CD4-positive, alpha-beta T cell (primary cell): Measurements from ENCODE around the gene SIM2. TPM values are rescaled to one million over a fixed set of nuclear protein-coding genes. Genes with fewer than 3 reads are reported as not detected.
"Not testable (repeated sequence)": the region's sequence is repeated elsewhere in the genome, so short reads cannot be mapped to it uniquely, and the experiment has no call there.

Experiments used
- ATAC-seq: fragments of 200-7000 bp; cut with Tn5 transposase; one replicate; pipeline ENCODE4 v1.10.0; 2022; ENCODE audit warnings: mild to moderate bottlenecking; ENCODE audit not compliant: poor library complexity
- CTCF ChIA-PET: fragments of 350-600 bp; sonication (Branson Sonifier 250); formaldehyde crosslinking; loops from one replicate; lab custom pipeline; 2021; ENCODE audit warnings: antibody characterized with exemption, inconsistent platforms; lab: Charles Lee
- POLR2A ChIA-PET: fragments of 350-600 bp; sonication (Branson Sonifier 250); formaldehyde crosslinking; loops from one replicate; lab custom pipeline; 2021; ENCODE audit warnings: antibody characterized with exemption, inconsistent platforms; lab: Charles Lee
- DNase-seq, 14 experiments: peaks; one replicate each; pipeline ENCODE4 v3.0.0-alpha.2; 2013 to 2020; ENCODE audit warnings: mixed read lengths in 2 of 14
- H3K27ac ChIP-seq, 2 donors: one replicate each; pipeline versions ENCODE4 v1.5.1 to v1.7.0; 2013; ENCODE audit warnings: low read length in 2 of 2, low read depth in 1 of 2, mild to moderate bottlenecking in 1 of 2
- H3K27me3 ChIP-seq, 2 experiments: 1 replicate in 1 of 2; 2 replicates in 1 of 2; pipeline versions ENCODE4 v1.6.1 to v1.7.0; 2013; ENCODE audit warnings: low read length in 2 of 2, control low read depth in 1 of 2, mild to moderate bottlenecking in 1 of 2, moderate library complexity in 1 of 2; ENCODE audit not compliant: insufficient read depth in 2 of 2, control insufficient read depth in 1 of 2
- H3K36me3 ChIP-seq: one replicate; pipeline ENCODE4 v1.6.1; 2013; ENCODE audit warnings: low read length, control low read depth; ENCODE audit not compliant: insufficient read depth
- H3K4me1 ChIP-seq: one replicate; pipeline ENCODE4 v1.6.1; 2013; ENCODE audit warnings: low read length, control low read depth; ENCODE audit not compliant: insufficient read depth
- H3K4me3 ChIP-seq: one replicate; pipeline ENCODE4 v1.5.1; 2013; ENCODE audit warnings: mild to moderate bottlenecking, low read length, moderate library complexity
- H3K9me3 ChIP-seq, 2 experiments: 1 replicate in 1 of 2; 2 replicates in 1 of 2; pipeline versions ENCODE4 v1.6.1 to v1.7.0; 2013; ENCODE audit warnings: low read length in 2 of 2, mild to moderate bottlenecking in 2 of 2, control low read depth in 1 of 2, moderate library complexity in 1 of 2; ENCODE audit not compliant: control insufficient read depth in 1 of 2, insufficient read depth in 1 of 2
- H3K27ac Mint-ChIP-seq: one replicate; pipeline ENCODE4 v1.8.0; 2020; ENCODE audit warnings: mixed read lengths
- H3K27me3 Mint-ChIP-seq: one replicate; pipeline ENCODE4 v1.8.0; 2021; ENCODE audit warnings: mixed read lengths
- H3K36me3 Mint-ChIP-seq: one replicate; pipeline ENCODE4 v1.8.0; 2021; ENCODE audit warnings: low read depth, mixed read lengths
- H3K4me1 Mint-ChIP-seq: one replicate; pipeline ENCODE4 v1.8.0; 2021; ENCODE audit warnings: low read depth, mixed read lengths
- H3K4me3 Mint-ChIP-seq: one replicate; pipeline ENCODE4 v1.8.0; 2020; ENCODE audit warnings: mild to moderate bottlenecking, mixed read lengths
- H3K9me3 Mint-ChIP-seq: one replicate; pipeline ENCODE4 v1.8.0; 2020; ENCODE audit warnings: mixed read lengths
- CTCF ChIP-seq: fragments of 200-600 bp; IDR thresholded peaks from one replicate; pipeline ENCODE4 v1.8.0; 2022; ENCODE audit warnings: antibody characterized with exemption, mild to moderate bottlenecking
- intact Hi-C, 2 experiments: fragments of 100-400 bp; cut with DNase I in 1 of 2; cut with micrococcal nuclease in 1 of 2; formaldehyde crosslinking; loops; one replicate each; pipeline versions ENCODE4 v1.15.1 to v1.9.0; 2023 to 2025; cut with DNase I, micrococcal nuclease
- total RNA-seq, 174 experiments: library from RNA in 2 of 174; stranded (reverse) in 2 of 174; gene quantifications; one replicate each; pipeline ENCODE4 v1.2.3 and lab custom pipeline; 2021 to 2026

SIM2 gene
- total RNA-seq, 2 experiments from 2014 or later: not detected

DNA sequence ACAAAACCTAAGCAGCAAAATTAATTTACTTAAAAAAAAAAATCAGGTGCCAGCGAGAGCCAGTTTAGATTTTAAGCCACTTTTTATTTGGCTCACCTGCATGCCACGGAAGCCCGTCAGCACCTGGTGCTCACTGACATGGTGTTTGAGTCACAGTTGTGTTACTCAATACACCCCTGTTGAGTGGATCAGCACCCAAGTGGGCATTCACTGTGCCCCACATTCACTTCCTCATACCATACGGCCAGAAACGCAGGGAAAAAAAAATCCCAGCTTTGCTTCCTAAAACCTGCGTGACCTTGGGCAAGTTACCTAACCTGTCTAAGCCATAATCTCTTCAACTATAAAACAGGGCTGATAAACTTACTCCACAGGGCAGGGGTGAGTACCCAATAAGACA, 42.8 kb upstream of the SIM2 start:
- Mint-ChIP-seq H3K4me1 (no peaks in the 10 kb centered on the region), H3K9me3 (no peaks in the 10 kb centered on the region), H3K36me3 (no peaks in the 10 kb centered on the region), H3K4me3 (no peak overlapping the region), H3K27ac (no peak overlapping the region), H3K27me3 (peaks cover 28% of the 10 kb centered on the region)
- no peak for TF ChIP-seq CTCF
- Histone ChIP-seq H3K27me3 (peaks cover 5 to 6% of the 10 kb centered on the region in 2 experiments), H3K27ac (no peak overlapping the region), H3K4me3 (no peak overlapping the region), H3K36me3 (no peaks in the 10 kb centered on the region), H3K9me3 (no peaks in the 10 kb centered on the region), H3K4me1 (no peaks in the 10 kb centered on the region)
- ATAC-seq: no peak
- ChIA-PET POLR2A (no interaction called here), CTCF (no interaction called here)
- DNase-seq: no peak
- intact Hi-C loops: no loop called here

DNA sequence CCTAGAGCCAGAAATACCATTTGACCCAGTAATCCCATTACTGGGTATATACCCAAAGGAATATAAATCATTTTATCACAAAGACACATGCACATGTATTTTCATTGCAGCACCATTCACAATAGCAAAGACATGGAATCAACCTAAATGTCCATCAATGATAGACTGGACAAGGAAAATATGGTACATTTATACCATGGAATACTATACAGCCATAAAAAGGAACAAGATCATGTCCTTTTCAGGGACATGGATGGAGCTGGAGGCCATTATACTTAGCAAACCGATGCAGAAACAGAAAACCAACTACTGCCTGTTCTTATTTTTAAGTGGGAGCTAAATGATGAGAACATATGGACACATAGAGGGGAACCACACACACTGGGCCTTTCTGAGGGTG, 41.6 kb upstream of the SIM2 start:
- H3K27me3 ChIP-seq, POLR2A ChIA-PET, H3K4me1 ChIP-seq, H3K4me3 ChIP-seq, H3K9me3 Mint-ChIP-seq, H3K9me3 ChIP-seq, H3K4me3 Mint-ChIP-seq, H3K27ac Mint-ChIP-seq, H3K4me1 Mint-ChIP-seq, DNase-seq, H3K36me3 ChIP-seq, ATAC-seq, H3K36me3 Mint-ChIP-seq, H3K27ac ChIP-seq, intact Hi-C loops, CTCF ChIA-PET: not testable (repeated sequence)
- peaks cover 36% of the 10 kb centered on the region for H3K27me3 Mint-ChIP-seq

DNA sequence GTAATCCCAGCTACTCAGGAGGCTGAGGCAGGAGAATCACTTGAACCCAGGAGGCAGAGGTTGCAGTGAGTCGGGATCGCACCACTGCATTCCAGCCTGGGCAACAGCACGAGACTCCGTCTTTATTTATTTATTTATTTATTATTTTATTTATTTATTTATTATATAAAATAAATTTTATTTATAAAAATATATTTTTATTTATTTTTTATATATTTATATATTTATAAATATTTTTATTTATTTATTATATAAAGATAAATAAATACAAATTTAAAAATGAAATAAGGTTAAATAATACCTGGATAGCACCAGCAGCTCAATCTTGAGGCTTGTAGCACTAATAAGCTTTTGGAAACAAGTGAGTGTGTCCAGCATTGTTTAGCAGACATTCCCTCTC, 40.9 kb upstream of the SIM2 start:
- CTCF ChIA-PET: no interaction called here
- no peak overlapping the region for H3K4me3 ChIP-seq
- Mint-ChIP-seq H3K4me1 (no peaks in the 10 kb centered on the region), H3K27me3 (peaks cover 38% of the 10 kb centered on the region), H3K4me3 (no peak overlapping the region), H3K9me3 (no peaks in the 10 kb centered on the region), H3K36me3 (no peaks in the 10 kb centered on the region), H3K27ac (no peak overlapping the region)
- H3K27me3 ChIP-seq: peaks cover 5 to 6% of the 10 kb centered on the region in 2 experiments
- H3K27ac ChIP-seq: no peak overlapping the region
- H3K9me3 ChIP-seq: no peaks in the 10 kb centered on the region
- no peaks in the 10 kb centered on the region for H3K36me3 ChIP-seq
- no peaks in the 10 kb centered on the region for H3K4me1 ChIP-seq
- no peak for TF ChIP-seq CTCF
- POLR2A ChIA-PET: no interaction called here
- no peak for ATAC-seq
- intact Hi-C loops: no loop called here
- no peak for DNase-seq

DNA sequence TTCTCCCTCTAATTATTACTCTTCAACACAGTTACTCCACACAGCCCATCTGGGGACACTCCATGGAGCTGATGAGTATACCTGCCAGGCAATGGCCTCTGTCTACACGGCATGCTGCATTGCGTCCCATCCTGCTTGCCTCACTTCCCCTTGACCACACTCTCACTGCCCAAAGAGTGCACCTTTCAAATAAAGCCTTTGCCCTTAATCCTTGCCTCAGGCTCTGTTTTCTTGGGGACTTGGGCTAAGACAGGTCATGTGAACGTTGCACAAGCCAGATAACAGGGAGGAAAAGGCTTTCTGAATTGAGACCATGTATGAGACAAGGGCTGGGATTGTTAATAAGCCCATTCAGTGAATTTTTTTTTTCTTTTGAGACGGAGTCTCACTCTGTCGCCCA, 40.0 kb upstream of the SIM2 start:
- no peaks in the 10 kb centered on the region for H3K4me1 Mint-ChIP-seq
- H3K9me3 Mint-ChIP-seq: no peaks in the 10 kb centered on the region
- H3K27me3 Mint-ChIP-seq: peaks cover 42% of the 10 kb centered on the region
- no peaks in the 10 kb centered on the region for H3K36me3 Mint-ChIP-seq
- Histone ChIP-seq H3K36me3 (no peaks in the 10 kb centered on the region), H3K9me3 (no peaks in the 10 kb centered on the region), H3K4me3 (no peak overlapping the region), H3K27me3 (peaks cover 5 to 6% of the 10 kb centered on the region in 2 experiments), H3K27ac (no peak overlapping the region), H3K4me1 (no peaks in the 10 kb centered on the region)
- ChIA-PET POLR2A (no interaction called here), CTCF (interaction anchor here (0.6 kb wide), 1 partner anchor 28 kb away, joined by 3 read pairs; no protein-coding TSS in a partner anchor)
- no peak for TF ChIP-seq CTCF
- H3K4me3 Mint-ChIP-seq: no peak overlapping the region
- ATAC-seq (no peak), DNase-seq (no peak)
- intact Hi-C loops: no loop called here
- H3K27ac Mint-ChIP-seq: no peak overlapping the region
